HUDEP-2 (cell line): ENCODE results near the gene KCNT1.
"Not testable (repeated sequence)": the region's sequence is repeated elsewhere in the genome, so short reads cannot be mapped to it uniquely, and the experiment has no call there.

ENCODE experiments used
- DNase-seq, 76 experiments: peaks; one replicate each; lab custom pipeline; 2025; ENCODE audit not compliant: unreplicated experiment in 76 of 76; lab: John Stamatoyannopoulos, UW

KCNT1 gene

DNA sequence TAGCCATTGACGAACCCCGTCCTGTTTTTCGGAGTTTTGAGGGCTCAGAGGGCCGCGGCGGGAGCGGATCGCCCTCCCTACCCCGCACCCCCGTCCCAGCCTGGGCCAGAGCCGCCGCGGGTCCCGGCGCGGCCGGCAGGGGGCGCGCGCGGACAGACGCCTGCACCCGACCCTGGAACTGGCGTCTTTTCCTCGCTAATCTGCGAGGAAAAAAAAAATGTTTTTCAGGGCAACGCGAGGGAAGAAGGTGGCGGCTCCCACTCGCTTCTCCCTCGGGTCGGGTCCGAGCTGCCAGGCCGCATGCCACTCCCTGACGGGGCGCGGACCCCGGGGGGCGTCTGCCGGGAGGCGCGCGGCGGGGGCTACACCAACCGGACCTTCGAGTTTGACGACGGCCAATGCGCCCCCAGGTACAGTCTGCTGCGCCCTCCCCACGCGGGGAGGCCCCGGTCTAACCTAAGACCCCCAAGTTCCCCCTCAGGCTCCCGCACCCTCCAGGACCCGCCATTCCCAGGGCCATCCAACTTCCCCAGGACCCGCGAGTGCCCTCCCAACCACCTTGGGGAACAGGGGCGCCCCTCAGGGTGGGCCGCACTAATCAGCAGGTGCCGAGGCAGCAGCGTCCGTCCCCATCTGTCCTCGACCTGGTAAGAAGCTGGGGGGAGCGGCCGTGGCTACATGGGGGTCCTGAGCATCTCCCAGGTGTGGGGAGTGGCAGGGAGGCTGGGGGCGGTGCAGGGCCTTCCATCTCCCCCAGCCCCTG is at the start of gene KCNT1:
Gene KCNT1, plus strand, starts transcription at position 227 of the 763 bp plus-strand sequence. Its CDS starts 74 bp downstream, at position 301.
- peak in 38 of 76 experiments; percentile 2 to 50 (median 18) for DNase-seq

DNA sequence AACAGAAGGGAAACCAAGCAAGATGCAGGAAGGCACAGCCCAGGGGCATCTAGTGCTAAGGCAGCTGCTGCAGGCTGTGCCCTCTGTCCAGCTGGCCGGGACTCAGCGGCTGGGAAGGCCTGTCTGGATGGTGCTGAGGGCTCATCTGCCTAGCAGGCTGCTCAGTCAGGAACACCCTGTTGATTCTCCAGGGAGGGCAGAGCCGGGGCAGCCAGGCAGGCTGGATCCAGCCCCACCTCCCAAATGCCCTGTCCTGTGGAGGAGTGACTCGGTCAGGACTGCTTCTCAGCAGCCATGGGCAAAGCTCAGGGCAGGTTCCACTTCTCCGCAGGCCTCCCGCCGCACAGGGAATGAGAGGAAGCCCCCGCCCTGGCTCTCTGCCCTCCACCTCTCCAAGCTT is 46.7 kb upstream of the KCNT1 start:
- DNase-seq = no peak

DNA sequence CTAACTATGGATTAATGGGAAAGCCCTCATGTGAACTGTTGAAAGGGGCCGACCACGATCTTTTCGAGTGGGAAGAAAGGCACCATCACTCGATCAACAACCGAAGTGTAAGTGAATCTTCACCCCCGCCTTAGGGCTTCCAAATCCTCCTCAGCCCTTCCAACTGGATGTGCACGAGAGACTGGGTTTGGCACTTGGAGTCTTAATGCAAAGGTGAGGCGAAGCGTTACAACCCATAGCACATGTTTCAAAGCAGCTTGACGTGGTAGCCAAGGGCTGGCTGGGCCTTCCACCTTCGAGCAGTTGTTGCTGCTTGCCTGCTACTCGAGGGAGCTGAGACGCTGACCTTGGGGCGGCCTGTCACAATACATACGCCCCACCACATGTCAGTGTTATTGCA is 44.6 kb upstream of the KCNT1 start:
- no peak for DNase-seq

DNA sequence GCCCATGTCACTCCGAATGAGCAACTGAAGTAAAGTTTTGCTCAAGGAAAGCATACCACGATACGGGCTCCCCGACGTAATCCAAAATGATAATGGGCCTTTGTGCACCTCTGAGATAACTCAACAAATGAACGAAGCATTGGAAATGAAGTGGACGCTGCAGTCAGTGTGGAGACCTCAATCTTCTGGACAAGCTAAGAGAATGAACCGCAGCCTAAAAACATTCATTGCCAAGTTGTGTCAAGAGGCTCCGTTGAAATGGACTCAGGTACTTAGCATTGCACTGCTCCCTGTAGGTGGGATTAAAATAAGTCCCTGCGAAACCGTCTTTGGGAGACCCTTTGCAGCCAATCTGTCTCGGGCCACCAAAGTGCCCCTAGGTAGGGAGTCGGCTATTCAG is 42.7 kb upstream of the KCNT1 start:
- DNase-seq = no peak

DNA sequence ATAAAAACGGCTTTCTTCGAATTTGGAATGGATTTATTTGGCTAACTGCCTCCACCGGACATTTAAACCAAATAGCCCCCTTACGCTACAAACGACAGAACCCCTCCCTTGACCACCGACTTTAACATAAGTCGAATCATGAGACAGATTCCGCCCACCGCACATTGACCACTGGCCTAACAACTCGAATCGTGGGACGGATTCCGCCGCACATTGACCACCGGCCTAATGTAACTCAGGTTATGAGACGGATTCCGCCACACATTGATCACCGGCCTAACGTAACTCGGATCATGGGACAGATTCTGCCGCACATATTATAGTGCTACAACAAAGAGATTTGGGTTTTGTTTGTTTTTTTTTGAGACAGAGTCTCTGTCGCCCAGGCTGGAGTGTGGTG is 41.6 kb upstream of the KCNT1 start:
- no peak for DNase-seq

DNA sequence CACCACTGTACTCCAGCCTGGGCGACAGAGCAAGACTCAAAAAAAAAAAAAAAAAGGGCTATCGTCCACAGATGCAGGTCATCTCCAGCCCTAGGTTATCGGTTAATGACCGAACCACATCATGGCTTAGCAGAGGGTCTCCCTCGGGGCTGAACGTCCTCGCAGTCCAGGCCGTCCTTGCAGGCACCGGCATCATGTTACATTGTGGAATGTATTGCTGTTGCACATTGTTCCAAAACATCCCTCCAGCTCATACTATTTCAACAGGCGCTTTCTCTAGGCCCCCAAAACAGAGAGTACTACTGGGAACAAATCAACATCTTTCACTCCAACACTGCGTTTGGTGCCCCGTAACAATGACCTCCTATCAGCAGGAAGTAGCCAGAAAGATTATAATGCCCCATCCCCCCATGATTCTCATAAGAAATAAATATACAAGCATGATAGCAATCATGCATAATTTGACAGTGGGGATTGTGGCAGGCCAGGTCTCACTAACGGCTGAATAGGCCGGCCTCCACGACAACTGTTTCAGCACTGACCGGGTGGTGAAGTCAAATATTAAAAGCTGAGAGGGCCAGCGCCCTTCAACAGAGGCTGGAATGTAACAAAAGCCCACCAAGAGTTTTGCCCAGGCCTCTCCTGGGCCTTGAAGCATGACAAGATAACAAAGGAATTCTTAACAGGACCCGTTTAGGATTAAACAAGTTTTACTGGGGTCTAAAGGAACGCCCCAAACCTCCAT is 40.0 kb upstream of the KCNT1 start:
- DNase-seq = no peak

DNA sequence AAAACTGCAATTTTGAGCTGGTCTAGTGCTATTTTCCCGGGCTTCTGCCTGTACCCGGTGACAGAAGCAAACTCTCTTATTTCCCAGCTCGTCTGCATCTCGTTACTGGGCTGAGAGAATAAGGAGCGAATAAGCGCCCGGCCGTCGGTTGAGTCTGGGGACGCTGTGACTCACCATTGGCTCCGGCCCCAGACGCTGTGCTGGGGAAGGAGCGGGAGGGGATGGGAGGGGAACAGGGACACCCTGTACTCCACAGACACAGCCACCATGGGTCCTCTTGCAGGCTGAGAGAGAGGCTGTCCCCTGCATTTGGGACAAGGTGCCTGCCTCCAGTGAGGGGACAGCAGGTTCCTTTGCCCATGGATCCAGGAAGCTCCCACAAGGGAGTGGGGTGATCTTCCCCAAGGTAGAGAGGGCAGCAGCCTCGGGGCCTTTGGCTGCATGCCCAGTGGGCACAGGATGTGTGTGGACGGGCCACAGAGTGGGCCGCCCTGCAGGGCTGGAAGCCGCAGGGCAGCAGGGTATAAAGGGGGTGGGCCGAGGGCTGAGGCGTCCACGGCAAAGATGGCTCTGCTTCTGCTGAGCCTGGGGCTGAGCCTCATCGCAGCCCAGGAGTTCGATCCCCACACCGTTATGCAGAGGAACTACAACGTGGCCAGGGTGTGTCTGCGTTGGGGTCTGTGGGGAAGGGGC is 39.1 kb upstream of the KCNT1 start, which contains the start of gene LCN9:
Gene LCN9, plus strand, starts transcription at position 552 of the 693 bp plus-strand sequence. Its CDS starts 13 bp downstream, at position 565.
- DNase-seq = no peak

DNA sequence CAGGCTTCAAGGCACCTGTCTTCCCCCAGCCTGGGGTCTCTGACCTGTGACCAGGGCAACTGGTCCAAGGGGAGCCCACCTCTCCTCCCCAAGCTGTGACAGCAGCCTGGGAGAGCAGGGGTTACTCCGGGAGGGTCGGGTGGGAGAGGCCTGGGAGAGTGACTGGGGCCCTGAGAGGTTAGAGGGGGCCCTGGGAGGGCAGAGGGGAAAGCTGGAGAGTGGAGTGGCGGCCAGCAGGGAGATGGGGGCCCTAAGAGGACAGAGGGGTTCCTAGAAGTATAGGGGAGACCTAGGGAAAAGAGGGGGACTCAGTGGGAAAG is 38.6 kb upstream of the KCNT1 start:
- no peak for DNase-seq

DNA sequence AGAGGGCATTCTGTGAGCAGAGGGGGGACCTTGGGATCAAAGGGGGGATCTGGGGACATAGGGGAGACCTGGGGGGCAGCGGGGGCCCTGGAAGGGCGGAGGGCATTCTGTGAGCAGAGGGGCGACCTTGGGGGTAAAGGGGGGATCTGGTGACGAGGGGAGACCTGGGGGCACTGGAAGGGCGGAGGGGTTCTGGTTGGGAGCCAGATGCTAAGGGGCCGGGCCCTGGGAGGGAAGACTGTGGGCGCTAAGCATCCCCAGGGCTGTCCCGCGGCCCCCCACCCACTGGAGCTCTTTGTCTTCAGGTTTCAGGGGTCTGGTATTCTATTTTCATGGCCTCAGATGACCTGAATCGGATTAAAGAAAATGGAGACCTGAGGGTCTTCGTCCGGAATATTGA is 38.1 kb upstream of the KCNT1 start:
- no peak for DNase-seq

DNA sequence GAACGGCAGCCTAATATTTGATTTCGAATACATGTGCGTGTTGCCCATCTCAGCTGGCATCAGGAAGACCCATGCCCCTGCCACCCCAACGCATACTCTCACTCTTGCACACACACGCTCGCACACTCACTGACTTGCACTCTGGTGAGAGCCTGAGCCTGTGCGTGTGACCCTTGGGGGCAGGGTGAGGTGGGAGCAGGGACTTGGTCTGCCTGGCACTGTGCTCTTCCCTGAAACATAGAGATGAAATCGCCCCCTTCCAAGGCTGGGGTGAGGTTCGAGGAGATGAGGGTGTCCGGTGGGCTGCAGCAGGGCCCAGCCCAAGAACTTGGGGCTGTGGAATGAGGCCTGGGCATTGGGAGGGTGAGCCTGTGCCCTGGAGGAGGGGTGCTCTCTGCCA is 37.7 kb upstream of the KCNT1 start:
- no peak for DNase-seq

DNA sequence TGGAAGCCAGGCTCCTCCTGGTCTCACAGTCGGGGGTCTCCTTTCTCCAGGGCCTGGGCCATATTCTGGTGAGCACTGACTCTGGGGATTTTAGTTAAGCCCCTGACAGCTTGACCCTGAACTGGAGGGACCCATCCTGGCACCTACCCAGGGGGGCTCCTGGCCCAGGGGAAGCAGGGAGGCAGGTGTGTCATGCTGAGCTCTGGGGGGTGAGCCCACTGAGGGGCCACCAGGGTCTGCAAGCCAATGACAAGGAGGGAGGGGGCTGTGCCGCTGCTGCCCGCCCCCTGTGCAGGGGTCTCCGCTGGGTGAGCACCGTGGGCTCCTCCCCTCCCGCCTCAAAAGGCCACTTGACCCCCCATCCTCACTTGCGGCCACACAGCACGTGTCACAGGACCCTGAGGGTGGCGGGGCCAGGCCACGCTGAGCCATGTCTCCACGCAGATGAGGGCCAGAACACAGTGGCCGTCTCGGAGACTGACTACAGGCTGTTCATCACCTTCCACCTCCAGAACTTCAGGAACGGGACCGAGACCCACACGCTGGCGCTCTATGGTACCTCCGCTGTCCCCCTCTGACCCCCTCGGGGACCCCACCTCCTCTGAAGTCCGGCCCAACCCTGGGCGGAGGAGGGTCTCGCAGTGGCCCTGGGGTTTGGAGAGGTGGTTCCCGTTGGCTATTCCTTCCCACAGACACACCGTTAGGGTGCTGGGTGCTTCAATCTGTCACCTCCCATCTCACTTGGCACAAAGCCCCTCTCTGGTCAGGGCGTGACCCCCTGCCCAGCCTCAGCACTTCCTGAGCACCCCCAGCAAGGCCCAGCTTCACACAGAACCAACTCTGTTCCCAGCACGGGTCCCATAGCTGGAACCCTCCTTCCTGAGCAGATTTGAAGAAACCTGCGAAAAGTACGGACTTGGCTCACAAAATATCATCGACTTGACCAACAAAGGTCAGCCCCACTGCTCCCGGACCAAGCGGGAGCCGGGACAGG is 36.9 kb upstream of the KCNT1 start:
- DNase-seq = no peak

DNA sequence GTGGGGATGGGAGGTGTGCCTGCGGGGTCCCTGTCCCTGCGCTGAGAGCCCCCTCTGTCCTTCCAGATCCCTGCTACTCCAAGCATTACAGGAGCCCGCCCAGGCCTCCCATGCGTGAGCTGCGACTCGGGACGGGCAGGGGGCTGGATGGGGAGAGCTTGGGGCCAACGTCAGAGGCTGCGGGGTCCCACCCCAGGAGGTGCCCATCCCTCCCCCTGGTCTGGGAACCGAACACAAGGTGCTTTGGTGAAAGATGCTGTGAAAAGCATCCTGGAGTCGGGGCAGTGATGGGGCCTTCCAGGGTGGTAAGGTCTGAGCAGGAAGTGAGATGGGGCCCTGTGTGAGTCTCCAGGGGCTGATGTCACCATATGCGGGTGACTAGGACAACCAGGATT is 36.2 kb upstream of the KCNT1 start:
- no peak for DNase-seq

DNA sequence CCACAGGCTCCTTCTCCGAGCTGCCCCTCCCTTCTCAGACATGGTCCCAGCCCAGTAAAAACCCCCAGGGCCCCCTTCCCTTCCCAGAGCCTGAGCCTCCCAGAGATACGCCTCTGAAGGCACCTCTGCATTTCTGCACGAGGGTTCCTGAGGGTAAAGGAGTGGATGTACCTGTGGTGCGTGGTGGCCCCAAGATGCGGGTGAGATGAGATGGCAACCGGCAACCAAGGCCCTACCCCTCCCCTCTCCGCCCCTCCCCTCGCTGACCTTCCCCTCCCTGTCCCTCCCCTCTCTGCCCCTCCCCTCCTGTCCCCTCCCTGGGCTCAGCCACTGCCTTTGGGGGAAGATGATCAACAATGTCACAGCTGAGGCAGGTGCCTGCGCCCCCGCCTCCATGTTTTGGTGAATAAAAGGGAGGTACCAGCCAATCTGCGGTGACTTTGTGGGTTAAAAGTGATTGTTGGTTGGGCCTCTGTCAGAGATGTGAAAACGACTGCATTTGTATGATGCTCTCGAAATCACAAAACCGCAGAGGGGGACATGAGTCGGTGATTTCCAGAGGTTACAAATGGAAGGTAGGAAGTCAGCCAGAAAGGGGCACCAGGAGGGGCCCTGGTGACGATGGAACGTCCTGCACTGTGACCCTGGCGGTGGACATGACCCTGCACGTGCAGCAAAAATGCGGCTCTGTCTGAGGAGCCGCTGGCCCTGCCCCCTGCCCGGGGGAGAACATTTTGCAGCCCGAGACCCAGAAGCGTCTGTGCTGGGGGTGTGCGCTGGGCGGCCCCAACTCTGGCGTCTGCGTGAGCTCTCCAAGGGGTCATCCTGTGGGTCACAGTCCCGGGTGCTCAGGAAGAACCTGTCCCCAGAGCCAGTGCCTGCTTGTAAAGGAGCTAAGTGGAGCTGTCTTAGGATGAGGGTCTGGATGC is 35.2 kb upstream of the KCNT1 start:
- no peak for DNase-seq

DNA sequence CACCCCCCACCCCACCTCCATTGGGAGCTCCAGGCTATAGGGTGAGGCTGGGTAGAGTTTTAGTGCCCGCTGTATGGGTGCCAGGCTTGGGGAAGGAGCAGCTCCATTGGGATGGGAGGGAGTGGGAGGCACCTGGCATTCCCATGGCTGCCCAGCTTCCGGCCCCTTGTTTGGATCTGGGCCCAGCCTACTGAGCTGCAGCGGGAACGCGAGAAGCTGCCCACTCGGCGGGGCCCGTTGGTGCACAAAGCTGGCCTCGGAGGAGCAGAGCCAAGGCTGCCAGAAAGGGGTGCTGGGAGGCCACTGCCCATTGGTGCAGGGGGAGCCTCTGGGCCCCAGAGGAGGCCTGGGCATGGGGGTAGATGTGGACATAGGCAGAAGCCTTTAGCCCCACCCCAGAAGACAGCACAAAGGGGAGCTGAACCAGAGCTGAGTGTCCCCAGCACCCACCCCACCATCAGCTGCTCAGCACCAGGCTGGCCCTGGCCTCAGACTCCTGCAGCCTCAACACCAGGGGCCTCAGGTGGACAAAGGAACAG is 34.5 kb upstream of the KCNT1 start:
- DNase-seq = no peak

DNA sequence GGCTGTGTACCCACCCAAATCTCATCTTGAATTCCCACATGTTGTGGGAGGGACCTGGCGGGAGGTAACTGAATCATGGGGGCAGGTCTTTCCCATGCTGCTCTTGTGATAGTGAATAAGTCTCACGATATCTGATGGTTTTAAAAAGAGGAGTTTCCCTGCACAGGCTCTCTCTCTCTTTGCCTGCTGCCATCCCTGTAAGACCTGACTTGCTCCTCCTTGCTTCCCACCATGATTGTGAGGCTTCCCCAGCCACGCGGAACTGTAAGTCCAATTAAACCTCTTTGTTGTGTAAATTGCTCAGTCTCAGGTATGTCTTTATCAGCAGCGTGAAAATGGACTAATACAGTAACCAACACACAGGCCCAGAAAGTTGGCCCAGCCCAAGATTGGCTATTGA is 33.0 kb upstream of the KCNT1 start:
- not testable (repeated sequence) for DNase-seq

DNA sequence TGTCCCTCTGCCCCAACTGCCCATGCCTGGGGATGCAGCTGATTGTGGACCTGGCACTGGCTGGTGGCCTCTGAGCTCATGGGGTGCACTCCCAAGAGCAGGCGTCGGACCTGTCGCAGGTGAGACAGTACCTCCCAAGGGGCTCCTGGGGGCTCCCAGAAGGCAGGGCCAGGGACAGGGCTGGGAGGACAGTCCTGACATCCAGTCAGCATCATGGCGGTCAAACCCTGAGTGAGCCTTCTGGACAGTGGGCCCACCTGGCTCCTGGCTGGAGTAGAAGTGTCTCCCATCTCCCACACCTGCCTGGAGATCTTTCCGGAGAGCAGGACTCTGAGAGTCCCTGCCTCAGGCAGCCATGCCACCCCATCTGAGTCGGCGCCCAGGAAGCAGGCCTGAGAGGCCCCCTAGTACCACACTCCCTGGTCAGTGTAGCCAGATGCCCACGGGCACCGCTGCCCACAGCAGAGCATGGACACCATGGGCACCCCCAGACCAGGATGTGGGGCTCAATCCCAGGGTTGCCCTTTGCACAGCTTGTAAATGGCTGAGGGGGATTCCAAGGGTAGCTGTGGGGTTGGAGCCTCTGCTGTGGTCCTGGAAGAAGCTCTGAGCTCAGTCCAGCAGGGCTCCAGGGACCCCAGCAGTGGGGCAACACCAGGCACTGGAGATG is 32.2 kb upstream of the KCNT1 start:
- no peak for DNase-seq

DNA sequence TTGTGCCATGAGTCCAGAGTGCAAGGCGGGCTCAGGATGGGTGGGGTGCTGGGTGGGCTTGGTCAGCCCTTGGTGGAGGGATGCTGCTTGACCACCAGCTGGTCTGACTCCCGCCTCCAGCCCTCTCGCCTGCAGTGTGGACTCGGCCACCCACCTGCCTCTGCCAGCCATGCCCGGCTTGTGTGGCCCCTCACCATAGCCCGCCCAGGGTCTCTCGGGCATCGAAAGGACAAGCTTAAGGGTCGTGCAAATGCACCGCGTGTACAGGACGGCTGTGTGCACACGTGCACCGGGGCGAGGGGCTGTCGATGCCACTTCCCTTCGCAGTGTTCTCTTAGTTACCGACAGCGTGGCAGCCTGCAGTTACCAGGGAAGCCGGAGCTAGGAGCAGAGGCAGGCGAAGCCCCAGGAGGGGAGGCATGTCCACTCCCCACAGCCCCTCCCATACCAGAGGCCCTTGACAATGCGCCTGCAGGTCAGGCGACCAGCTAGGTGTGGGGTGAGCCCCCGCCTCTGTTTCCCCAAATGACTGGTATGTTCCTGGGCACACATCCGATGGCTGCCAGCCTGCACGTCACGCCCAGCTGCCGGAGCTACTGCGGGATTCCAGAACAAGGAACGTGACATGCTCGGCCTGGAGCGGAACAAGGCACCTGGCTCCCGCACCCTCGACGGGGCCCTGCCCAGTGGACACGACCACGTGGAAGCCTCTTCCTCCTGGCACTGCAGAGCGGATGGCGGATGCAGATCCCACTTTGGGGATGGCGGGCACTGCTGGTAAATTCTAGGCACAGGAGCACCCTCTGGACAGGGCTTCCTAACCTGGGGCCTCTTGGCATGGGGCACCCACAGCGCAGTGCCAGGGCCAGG is 31.0 kb upstream of the KCNT1 start:
- no peak for DNase-seq

DNA sequence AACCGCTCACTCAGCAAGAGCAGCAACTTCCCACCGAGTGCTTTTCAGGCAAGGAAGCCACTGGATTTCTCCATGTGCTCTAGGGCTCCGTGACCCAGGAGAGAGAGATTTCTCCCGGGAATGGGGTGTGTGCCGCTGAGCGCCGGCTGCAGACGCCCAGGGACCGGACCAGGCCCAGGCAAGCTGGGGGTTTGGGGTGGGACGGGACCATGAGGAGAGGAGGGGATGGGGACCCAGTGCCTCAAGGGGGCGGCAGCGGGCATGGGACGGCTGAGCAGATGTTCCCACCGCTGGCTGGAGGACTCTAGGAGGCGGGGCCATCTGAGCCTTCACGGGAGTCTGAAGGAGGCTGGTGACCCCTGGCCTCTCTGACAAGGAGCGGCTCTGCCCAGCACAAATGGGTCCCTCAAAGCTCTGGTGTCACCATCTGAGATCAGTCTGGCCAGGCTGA is 30.4 kb upstream of the KCNT1 start:
- no peak for DNase-seq
